ENCODE results near the gene RCAN1. TPM values are rescaled to one million over a fixed set of nuclear protein-coding genes. Genes with fewer than 3 reads are reported as not detected.

RCAN1 gene
- total RNA-seq, 4 donors from 2014 or later, result 32.1 to 58.6 (median 42.2) TPM

DNA sequence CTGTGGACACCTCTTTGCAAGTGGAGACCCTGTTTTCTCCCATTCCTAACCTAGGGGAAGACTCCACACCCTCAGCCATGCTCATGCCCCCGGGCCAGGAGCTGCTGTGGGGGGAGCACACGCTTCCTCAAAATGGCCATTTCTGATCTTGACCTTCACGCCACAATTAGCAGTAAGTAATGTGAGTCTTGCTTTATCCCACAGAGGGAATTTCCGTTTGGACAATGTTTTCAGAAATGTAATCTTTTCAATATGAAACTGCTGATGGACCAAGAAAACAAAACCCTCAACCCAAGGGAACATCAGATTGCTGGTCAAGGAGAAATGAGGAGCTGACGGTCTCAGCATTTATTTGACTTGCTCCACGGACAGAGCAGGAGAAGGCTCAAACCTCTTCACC lies 94.6 kb downstream of the RCAN1 start:
- TF ChIP-seq EP300 (IDR thresholded peaks at IDR 0.05), result no peak
- TF ChIP-seq, protein P1, sequence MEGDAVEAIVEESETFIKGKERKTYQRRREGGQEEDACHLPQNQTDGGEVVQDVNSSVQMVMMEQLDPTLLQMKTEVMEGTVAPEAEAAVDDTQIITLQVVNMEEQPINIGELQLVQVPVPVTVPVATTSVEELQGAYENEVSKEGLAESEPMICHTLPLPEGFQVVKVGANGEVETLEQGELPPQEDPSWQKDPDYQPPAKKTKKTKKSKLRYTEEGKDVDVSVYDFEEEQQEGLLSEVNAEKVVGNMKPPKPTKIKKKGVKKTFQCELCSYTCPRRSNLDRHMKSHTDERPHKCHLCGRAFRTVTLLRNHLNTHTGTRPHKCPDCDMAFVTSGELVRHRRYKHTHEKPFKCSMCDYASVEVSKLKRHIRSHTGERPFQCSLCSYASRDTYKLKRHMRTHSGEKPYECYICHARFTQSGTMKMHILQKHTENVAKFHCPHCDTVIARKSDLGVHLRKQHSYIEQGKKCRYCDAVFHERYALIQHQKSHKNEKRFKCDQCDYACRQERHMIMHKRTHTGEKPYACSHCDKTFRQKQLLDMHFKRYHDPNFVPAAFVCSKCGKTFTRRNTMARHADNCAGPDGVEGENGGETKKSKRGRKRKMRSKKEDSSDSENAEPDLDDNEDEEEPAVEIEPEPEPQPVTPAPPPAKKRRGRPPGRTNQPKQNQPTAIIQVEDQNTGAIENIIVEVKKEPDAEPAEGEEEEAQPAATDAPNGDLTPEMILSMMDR (IDR thresholded peaks at IDR 0.05), result no peak
- no peak for TF ChIP-seq POLR2AphosphoS5 (IDR thresholded peaks at IDR 0.05)
- TF ChIP-seq POLR2A (IDR thresholded peaks at IDR 0.05), result no peak
- no peak for ATAC-seq
- WGBS, 2 donors (ENCODE audit: low coverage in 1 of 2), result 81 to 82% methylated on average over 5 to 6 of the region's 6 CpGs
- H3K4me3 ChIP-seq, result no peak overlapping the region
- H3K36me3 ChIP-seq, result peaks cover 0 to 68% of the 10 kb centered on the region in 2 donors
- H3K9me3 ChIP-seq, result no peaks in the 10 kb centered on the region
- no peaks in the 10 kb centered on the region for H3K27me3 ChIP-seq
- H3K27ac ChIP-seq, result peak overlapping the region in 3 of 4 donors; percentile 55 to 72 (median 55)
- peaks cover 0 to 61% (median 26%) of the 10 kb centered on the region in 3 donors for H3K4me1 ChIP-seq

DNA sequence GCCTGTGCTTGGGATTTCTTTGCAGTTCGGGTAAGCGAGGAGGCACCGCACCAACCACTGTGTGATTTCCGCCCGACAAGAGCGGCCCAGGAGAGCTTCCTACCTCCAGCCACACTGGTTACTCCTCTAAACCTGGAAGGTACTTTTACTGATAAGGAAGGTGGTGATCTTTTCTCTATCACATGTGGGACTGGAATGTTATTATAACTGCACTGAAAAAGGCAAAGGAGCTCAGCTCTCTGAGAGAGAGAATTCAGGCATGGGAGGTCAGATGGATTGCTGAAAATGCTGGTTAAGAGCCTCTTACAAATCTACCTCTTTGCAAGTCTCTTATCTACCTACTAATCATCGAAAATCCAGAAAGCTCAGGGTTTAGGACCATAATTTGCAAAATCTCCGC lies 95.2 kb downstream of the RCAN1 start:
- peaks cover 0 to 68% of the 10 kb centered on the region in 2 donors for H3K36me3 ChIP-seq
- ATAC-seq, result no peak
- no peaks in the 10 kb centered on the region for H3K9me3 ChIP-seq
- H3K4me1 ChIP-seq, result peaks cover 0 to 55% (median 20%) of the 10 kb centered on the region in 3 donors
- H3K4me3 ChIP-seq, result no peak overlapping the region
- peak overlapping the region in 3 of 4 donors; percentile 32 to 72 (median 55) for H3K27ac ChIP-seq
- TF ChIP-seq, protein P1 (IDR thresholded peaks at IDR 0.05), result no peak
- TF ChIP-seq EP300 (IDR thresholded peaks at IDR 0.05) (no peak), POLR2AphosphoS5 (IDR thresholded peaks at IDR 0.05) (no peak)
- 87 to 92% methylated on average over 3 to 7 of the region's 8 CpGs for WGBS, 2 donors (ENCODE audit: low coverage in 1 of 2)
- no peaks in the 10 kb centered on the region for H3K27me3 ChIP-seq

DNA sequence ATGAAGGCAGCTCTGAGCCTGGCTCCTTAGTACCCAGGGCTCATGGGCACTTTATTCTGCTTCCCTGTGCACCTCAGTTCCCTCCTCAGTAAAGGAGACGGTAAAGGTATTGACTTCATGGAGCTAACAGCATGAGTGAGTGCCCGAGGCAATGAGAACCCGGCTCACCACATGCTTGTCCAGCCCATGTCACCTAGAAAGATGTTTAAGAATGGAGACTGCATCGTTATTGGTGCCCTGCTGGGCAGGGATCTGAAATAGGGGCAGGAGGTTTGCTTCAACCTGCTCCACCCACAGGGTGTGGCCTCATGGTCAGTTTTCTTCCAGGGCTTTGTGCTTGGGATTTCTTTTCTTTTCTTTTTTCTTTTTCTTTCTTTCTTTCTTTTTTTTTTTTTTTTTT lies 95.9 kb downstream of the RCAN1 start:
- no peak overlapping the region for H3K4me3 ChIP-seq
- no peaks in the 10 kb centered on the region for H3K27me3 ChIP-seq
- ATAC-seq, result no peak
- H3K36me3 ChIP-seq, result peaks cover 0 to 68% of the 10 kb centered on the region in 2 donors
- TF ChIP-seq POLR2A (IDR thresholded peaks at IDR 0.05), result no peak
- TF ChIP-seq, protein P1 (IDR thresholded peaks at IDR 0.05), result no peak
- TF ChIP-seq POLR2AphosphoS5 (IDR thresholded peaks at IDR 0.05), result no peak
- no peak for TF ChIP-seq EP300 (IDR thresholded peaks at IDR 0.05)
- H3K9me3 ChIP-seq, result no peaks in the 10 kb centered on the region
- H3K27ac ChIP-seq, result peak overlapping the region in 1 of 4 donors; percentile 53
- 46% methylated on average over 1 of the region's 4 CpGs; no CpG with 5 or more reads in 1 of the 2 donors for WGBS, 2 donors (ENCODE audit: low coverage in 1 of 2)
- H3K4me1 ChIP-seq, result peaks cover 0 to 48% (median 18%) of the 10 kb centered on the region in 3 donors

DNA sequence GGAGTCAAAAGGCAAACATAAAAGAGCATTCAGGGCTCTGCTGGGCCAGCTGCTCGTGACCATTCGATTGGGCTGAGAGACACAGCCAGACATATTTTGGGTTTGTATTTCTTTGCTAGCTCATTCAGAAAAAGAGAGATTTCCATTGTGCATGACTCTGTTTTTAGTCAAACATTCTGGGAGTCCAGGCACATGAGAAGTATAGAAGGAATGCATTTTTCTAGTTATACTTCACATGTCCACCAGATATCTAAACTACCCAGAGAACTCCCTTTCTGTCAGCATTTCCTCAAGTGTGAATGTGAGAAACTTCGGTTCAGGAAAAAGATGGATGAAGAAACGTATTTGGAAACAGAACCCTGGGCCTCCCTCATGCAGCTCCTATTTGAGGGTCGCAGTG lies 96.6 kb downstream of the RCAN1 start:
- Histone ChIP-seq H3K36me3 (peaks cover 0 to 68% of the 10 kb centered on the region in 2 donors), H3K4me3 (no peak overlapping the region), H3K27ac (peak overlapping the region in 2 of 4 donors; percentile 29 to 53), H3K9me3 (no peaks in the 10 kb centered on the region), H3K4me1 (peaks cover 0 to 41% (median 12%) of the 10 kb centered on the region in 3 donors), H3K27me3 (no peaks in the 10 kb centered on the region)
- no peak for ATAC-seq
- 71 to 83% methylated on average over 3 to 4 of the region's 5 CpGs for WGBS, 2 donors (ENCODE audit: low coverage in 1 of 2)
- TF ChIP-seq EP300 (IDR thresholded peaks at IDR 0.05), result no peak
- TF ChIP-seq, protein P1 (IDR thresholded peaks at IDR 0.05), result no peak
- TF ChIP-seq POLR2A (IDR thresholded peaks at IDR 0.05), result no peak
- no peak for TF ChIP-seq POLR2AphosphoS5 (IDR thresholded peaks at IDR 0.05)

DNA sequence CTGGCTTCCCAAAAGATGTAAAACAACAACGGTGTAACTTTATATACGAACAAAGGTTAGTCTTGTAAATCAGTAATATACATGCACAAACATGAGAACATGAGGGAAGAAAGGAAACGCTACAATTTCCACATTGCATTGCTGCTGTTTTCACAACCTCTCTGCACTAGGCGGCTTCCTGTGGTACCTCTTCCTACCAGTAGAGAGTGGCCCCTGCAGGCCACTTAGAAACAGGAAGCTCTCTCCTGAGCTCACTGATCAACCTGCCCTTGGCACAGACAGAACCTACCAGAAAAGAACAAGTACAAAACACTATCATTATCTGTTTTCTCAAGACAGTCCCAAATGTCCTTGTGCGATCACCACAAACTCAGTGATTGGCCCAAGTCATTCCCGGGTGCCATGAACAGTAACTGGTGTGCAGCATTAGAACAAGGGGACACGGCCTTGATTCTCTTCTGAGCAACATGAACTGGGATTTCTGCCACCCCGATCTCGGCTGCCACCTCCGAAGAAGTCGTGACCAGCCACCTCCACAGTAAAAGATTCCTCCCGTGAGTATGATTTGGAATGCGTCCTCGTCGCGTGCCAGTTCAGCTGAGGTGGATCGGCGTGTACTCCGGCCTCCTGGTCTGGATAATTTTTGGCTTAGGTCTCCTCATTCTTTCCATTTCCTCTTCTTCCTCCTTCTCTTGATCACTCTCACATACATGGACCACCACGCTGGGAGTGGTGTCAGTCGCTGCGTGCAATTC lies 97.2 kb downstream of the RCAN1 start:
- no peak overlapping the region for H3K4me3 ChIP-seq
- H3K9me3 ChIP-seq, result no peaks in the 10 kb centered on the region
- TF ChIP-seq POLR2AphosphoS5 (IDR thresholded peaks at IDR 0.05) (no peak), POLR2A (IDR thresholded peaks at IDR 0.05) (no peak), EP300 (IDR thresholded peaks at IDR 0.05) (no peak)
- TF ChIP-seq, protein P1 (IDR thresholded peaks at IDR 0.05), result peak in 3 of 4 experiments; percentile 7 to 30 (median 13)
- no peaks in the 10 kb centered on the region for H3K27me3 ChIP-seq
- H3K36me3 ChIP-seq, result peaks cover 0 to 61% of the 10 kb centered on the region in 2 donors
- peaks cover 0 to 35% (median 5%) of the 10 kb centered on the region in 3 donors for H3K4me1 ChIP-seq
- no peak for ATAC-seq
- 52 to 83% methylated on average over 3 to 22 of the region's 22 CpGs for WGBS, 2 donors (ENCODE audit: low coverage in 1 of 2)
- peak overlapping the region in 3 of 4 donors; percentile 29 to 53 (median 31) for H3K27ac ChIP-seq
